ENCODE measurements around the gene PTPRH.

PTPRH gene

GRCh38 chr19:55131421-55131820, 77.9 kb downstream of the PTPRH start:
- H3K4me3 ChIP-seq (ENCODE audit: low read depth, low read length): no peak overlapping the region
- DNase-seq (ENCODE audit: low read depth): no peak
- no peak for TF ChIP-seq MYC (IDR thresholded peaks at IDR 0.05; ENCODE audit: low read depth, low read length)

All from NB4 (cell line).